ENCODE measurements around the gene MRPS9.

GRCh38 chr2:105136394-105136793 lies 98.5 kb downstream of the MRPS9 start:
- TF ChIP-seq CTCF (IDR thresholded peaks at IDR 0.05; ENCODE audit: insufficient read depth, low read length) (no peak), REST (IDR thresholded peaks at IDR 0.05; ENCODE audit: insufficient replicate concordance, low read depth) (no peak), POLR2AphosphoS5 (IDR thresholded peaks at IDR 0.05; ENCODE audit: low read depth) (no peak)

Measured in HL-60 (cell line).